BLaER1 (cell line): ENCODE data around the gene ZFAND3.
"Not testable (repeated sequence)": the region's sequence is repeated elsewhere in the genome, so short reads cannot be mapped to it uniquely, and the experiment has no call there.

ENCODE experiments used
- H3K27ac ChIP-seq: shearing (Covaris generic); formaldehyde crosslinking; 2 replicates; pipeline ENCODE4 v1.8.1; 2022
- H3K27me3 ChIP-seq: shearing (Covaris generic); formaldehyde crosslinking; 2 replicates; pipeline ENCODE4 v1.8.1; 2022
- H3K36me3 ChIP-seq: shearing (Covaris generic); formaldehyde crosslinking; 2 replicates; pipeline ENCODE4 v1.8.1; 2022
- H3K4me1 ChIP-seq: shearing (Covaris generic); formaldehyde crosslinking; 2 replicates; pipeline ENCODE4 v1.8.1; 2022
- H3K4me2 ChIP-seq: shearing (Covaris generic); formaldehyde crosslinking; 2 replicates; pipeline ENCODE4 v1.8.1; 2022
- H3K4me3 ChIP-seq: shearing (Covaris generic); formaldehyde crosslinking; 2 replicates; pipeline ENCODE4 v1.8.1; 2022
- H3K9ac ChIP-seq: shearing (Covaris generic); formaldehyde crosslinking; 2 replicates; pipeline ENCODE4 v1.8.1; 2022
- H3K9me3 ChIP-seq: shearing (Covaris generic); formaldehyde crosslinking; 2 replicates; pipeline ENCODE4 v1.8.1; 2022
- H4K20me1 ChIP-seq: shearing (Covaris generic); formaldehyde crosslinking; 2 replicates; pipeline ENCODE4 v1.8.1; 2022
- Cebpa-rat ChIP-seq: shearing (Covaris generic); IDR thresholded peaks from 2 replicates; pipeline ENCODE4 v1.8.1; 2022

Gene ZFAND3

DNA sequence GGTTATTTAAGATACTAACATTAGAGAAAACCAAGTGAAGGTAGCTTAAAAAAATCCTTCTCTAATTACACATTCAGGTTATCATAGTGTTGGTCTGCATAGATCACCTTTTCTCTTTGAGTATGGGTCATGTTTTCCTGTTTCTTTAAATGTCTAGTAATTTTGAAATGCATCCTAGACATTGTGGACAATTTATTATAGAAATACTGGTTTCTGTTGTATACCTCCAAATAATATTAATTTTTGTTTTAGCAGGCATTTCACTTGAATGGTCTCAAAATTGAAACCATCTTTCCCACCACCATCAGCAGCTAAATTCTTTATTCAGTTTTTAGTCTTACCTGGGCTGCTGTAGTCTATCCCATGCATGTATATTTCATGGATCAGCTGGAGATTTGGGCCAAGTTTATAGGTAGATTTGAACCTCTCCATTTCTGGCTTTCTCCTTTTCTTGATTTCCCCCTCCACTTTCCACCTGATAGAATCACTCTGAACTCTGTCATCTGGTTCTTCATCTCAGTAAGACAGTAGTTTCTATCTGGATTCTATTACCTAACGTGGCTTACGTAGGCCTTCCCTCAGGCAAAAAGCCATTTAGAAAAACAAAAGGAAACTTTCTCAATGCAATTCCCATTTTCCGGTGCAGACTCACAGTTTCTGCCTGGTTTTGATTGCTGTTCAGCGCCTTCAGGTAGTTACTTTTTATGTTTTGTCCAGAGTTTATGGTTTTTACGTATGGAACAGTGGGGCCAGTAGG, 52.3 kb downstream of the ZFAND3 start:
- H3K27me3 ChIP-seq: no peaks in the 10 kb centered on the region
- peaks cover 47% of the 10 kb centered on the region for H3K9me3 ChIP-seq
- no peak for TF ChIP-seq Cebpa-rat
- H3K4me2 ChIP-seq: no peak overlapping the region
- H3K27ac ChIP-seq: no peak overlapping the region
- H3K9ac ChIP-seq: no peak overlapping the region
- H4K20me1 ChIP-seq: peaks cover 99% of the 10 kb centered on the region
- H3K4me1 ChIP-seq: peaks cover 12% of the 10 kb centered on the region; the same call in 1 of the 2 replicates
- H3K4me3 ChIP-seq: no peak overlapping the region
- H3K36me3 ChIP-seq: peaks cover 32% of the 10 kb centered on the region

DNA sequence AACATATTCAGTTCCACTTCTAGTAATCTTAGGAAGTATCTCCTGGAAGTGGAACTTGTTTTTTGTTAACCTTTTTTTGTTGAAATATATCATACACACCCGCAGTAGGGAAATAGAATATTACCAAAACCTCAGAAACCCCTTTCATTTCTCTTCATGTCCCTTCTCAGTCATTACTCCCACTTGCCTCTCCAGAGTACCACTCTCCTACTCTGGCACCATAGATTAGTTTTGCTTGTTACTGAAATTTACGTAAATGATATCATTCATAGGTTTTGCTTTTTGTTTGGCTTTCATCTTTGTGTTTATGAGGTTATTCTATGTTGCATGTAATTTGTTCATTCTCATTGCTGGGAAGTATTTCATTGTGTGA, 52.8 kb downstream of the ZFAND3 start:
- Histone ChIP-seq H3K9ac (no peak overlapping the region), H3K4me1 (peaks cover 7% of the 10 kb centered on the region; the same call in 1 of the 2 replicates), H3K36me3 (peaks cover 32% of the 10 kb centered on the region), H4K20me1 (peaks cover 99% of the 10 kb centered on the region), H3K27me3 (no peaks in the 10 kb centered on the region), H3K27ac (no peak overlapping the region), H3K4me3 (no peak overlapping the region), H3K9me3 (peaks cover 47% of the 10 kb centered on the region), H3K4me2 (no peak overlapping the region)
- TF ChIP-seq Cebpa-rat: no peak

DNA sequence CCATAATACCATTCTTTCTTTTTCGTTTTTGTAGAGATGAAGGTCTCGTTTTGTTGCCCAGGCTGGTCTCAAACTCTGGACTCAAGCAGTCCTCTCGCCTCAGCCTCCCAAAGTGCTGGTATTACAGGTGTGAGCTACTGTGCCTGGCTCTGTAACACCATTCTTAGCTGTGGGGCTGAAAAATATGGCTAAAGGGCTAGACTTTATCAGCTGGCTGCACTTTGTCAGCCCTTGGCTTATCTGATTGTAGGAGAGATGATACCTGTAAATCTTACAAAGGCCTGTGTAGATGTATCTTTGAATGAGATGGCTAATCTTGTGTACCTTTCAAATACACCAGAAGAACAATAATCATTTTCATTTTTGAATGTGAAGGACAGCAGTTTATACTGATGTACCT, 55.2 kb downstream of the ZFAND3 start:
- no peak for TF ChIP-seq Cebpa-rat

DNA sequence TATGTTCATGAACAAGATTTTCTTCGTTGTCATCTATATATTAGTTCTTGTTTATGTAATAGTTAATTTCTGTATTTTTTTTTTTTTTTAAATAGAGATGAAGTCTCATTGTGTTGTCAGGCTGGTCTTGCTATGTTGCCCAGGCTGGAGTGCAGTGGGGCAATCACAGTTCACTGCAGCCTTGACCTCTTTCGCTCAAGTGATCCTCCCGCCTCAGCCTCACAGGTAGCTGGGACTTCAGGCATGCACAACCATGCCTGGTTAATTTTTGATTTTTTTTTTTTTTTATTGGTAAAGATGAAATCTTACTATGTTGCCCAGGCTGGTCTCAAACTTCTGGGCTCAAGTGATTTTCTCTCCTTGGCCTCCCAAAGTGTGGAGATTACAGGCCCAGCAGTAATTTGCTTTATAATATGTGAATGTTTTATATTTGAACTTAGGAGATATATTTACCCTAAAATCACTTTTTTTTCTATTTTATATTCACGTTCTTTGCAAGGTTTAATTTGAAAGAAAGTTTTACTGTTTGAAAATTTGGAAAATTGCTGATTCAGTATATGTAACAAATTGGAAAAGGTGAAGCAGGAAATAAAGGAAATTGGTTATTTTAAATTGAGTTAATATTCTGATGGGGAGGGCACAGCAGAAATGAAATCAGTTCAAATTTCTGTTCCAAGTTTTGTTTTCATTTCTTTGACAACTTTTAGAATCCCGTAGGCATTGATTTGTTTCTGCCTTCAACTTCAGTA, 56.2 kb downstream of the ZFAND3 start:
- Histone ChIP-seq H3K36me3 (peaks cover 25% of the 10 kb centered on the region), H3K9ac (no peak overlapping the region), H3K4me3 (no peak overlapping the region), H3K27ac (no peak overlapping the region), H3K27me3 (no peaks in the 10 kb centered on the region), H3K4me2 (no peak overlapping the region), H4K20me1 (peaks cover 99% of the 10 kb centered on the region), H3K9me3 (peaks cover 25% of the 10 kb centered on the region), H3K4me1 (peaks cover 5% of the 10 kb centered on the region; the same call in 1 of the 2 replicates)
- TF ChIP-seq Cebpa-rat: no peak

More for the DNA sequence above, 55.2 kb downstream of the ZFAND3 start:
- Histone ChIP-seq H3K27me3 (no peaks in the 10 kb centered on the region), H3K4me1 (no peaks in the 10 kb centered on the region), H3K9ac (no peak overlapping the region), H3K9me3 (peaks cover 34% of the 10 kb centered on the region), H3K27ac (no peak overlapping the region), H3K4me3 (no peak overlapping the region), H4K20me1 (peaks cover 99% of the 10 kb centered on the region), H3K36me3 (peaks cover 32% of the 10 kb centered on the region), H3K4me2 (no peak overlapping the region)

DNA sequence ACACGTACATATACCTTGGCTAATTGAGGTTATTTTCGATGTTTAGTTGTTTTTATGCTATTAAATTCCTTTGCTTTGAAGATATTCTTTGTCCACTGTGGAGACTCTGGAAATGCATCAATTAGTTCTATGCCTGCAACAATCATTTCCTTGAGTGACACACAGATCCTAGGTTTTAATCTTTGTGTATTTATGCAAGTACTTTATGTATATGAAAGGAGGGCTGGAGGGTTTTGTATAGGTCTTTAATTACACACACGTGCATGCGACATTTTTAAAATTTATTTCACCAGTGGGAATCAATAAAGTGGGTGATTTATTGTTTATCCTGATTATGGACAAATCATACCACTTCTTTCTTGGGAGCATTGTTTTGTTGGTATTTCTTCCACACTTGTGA, 57.3 kb downstream of the ZFAND3 start:
- Histone ChIP-seq H3K4me1 (peaks cover 12% of the 10 kb centered on the region), H3K9ac (no peak overlapping the region), H3K36me3 (peaks cover 19% of the 10 kb centered on the region), H3K9me3 (peaks cover 14% of the 10 kb centered on the region), H3K4me3 (no peak overlapping the region), H3K27ac (no peak overlapping the region), H4K20me1 (peaks cover 98% of the 10 kb centered on the region), H3K27me3 (no peaks in the 10 kb centered on the region), H3K4me2 (no peak overlapping the region)
- no peak for TF ChIP-seq Cebpa-rat

DNA sequence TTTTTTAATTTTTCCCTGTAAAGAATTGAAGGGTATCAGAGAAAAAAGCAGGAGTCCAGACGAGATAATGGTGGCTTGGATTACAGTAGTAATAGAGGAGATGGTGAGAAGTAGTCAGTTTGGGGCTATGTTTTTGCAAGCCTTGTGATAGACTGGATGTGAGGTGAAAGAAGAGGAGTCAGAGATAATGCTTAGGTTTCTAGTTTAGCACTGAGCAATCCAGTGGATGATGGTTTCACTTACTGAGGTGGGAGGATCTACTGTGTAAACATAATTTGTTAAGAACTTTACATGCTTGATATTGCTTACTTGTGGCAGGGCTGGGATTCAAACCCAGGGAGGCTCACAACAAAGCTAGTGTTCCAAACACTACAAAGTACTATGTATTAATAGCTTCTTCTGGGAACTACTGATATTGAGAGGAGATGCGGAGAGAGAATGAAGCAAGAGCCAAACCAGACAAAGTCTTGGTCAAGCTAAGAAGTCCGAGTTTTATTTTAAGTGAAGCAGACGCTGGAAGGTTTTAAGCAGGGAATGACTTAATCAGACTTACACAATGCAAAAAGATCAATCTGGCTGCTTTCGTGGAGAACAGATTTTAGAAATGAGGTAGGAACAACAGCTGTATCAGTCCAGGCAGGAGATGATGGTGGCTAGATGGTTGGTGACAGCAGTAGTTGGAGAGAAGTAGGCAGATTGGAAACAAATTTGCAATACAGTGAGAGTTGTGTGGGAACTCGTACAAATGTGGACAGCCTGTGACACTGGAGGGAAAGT, 58.0 kb downstream of the ZFAND3 start:
- Histone ChIP-seq H3K9me3 (peaks cover 8% of the 10 kb centered on the region), H3K36me3 (peaks cover 12% of the 10 kb centered on the region; the same call in 1 of the 2 replicates), H3K27me3 (no peaks in the 10 kb centered on the region), H4K20me1 (peaks cover 98% of the 10 kb centered on the region), H3K4me2 (no peak overlapping the region), H3K4me1 (peaks cover 12% of the 10 kb centered on the region), H3K27ac (no peak overlapping the region), H3K9ac (no peak overlapping the region), H3K4me3 (no peak overlapping the region)
- no peak for TF ChIP-seq Cebpa-rat

DNA sequence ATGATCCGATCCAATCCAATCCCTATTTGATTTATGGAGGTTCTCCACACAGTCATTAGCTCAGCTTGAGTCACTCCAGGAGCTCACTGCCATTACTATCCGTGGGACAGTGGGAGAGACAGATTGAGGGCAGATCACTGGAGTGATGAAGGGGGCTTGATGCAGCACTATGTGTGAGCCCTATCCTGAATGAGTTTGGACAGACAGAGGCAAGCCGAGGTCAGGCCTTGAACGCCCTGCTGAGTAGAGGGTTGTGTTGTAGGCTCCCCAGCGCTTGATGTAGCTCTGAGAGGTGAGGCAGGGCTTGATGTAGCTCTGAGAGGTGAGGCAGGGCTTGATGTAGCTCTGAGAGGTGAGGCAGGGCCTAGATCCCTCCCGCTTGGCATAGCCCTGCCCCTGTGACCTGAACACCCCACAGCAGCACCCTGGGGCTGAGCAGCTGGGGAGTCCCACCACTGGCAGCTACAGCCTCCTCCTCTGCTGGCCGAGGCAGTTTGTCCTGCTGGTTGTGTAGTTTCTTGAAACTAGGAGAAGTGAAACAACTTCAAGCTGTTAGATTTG, 58.7 kb downstream of the ZFAND3 start:
- Histone ChIP-seq H3K9ac (no peak overlapping the region), H4K20me1 (peaks cover 98% of the 10 kb centered on the region)

DNA sequence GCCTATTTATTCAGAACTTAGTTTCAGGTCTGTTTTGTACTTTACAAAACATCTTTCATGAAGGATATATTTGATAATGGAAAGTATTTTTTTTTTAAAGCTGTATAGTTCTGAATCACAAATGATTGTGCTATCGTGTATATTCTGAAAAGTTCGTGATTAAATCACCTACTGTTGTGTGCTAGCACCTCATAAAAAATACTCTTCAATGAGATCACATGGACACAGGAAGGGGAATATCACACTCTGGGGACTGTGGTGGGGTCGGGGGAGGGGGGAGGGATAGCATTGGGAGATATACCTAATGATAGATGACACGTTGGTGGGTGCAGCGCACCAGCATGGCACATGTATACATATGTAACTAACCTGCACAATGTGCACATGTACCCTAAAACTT, 61.1 kb downstream of the ZFAND3 start:
- not testable (repeated sequence) for H3K4me2 ChIP-seq, H3K9me3 ChIP-seq, H3K4me3 ChIP-seq, H3K27me3 ChIP-seq, H3K9ac ChIP-seq, H3K27ac ChIP-seq, H3K36me3 ChIP-seq
- Histone ChIP-seq H4K20me1 (peaks cover 98% of the 10 kb centered on the region), H3K4me1 (peaks cover 12% of the 10 kb centered on the region)

More for the DNA sequence above, 58.7 kb downstream of the ZFAND3 start:
- H3K9me3 ChIP-seq: peaks cover under 1% of the 10 kb centered on the region; the same call in 1 of the 2 replicates
- H3K4me1 ChIP-seq: peaks cover 12% of the 10 kb centered on the region
- H3K36me3 ChIP-seq: peaks cover 14% of the 10 kb centered on the region; the same call in 1 of the 2 replicates
- H3K27ac ChIP-seq: no peak overlapping the region
- H3K27me3 ChIP-seq: no peaks in the 10 kb centered on the region
- H3K4me3 ChIP-seq: no peak overlapping the region
- no peak overlapping the region for H3K4me2 ChIP-seq
- no peak for TF ChIP-seq Cebpa-rat

DNA sequence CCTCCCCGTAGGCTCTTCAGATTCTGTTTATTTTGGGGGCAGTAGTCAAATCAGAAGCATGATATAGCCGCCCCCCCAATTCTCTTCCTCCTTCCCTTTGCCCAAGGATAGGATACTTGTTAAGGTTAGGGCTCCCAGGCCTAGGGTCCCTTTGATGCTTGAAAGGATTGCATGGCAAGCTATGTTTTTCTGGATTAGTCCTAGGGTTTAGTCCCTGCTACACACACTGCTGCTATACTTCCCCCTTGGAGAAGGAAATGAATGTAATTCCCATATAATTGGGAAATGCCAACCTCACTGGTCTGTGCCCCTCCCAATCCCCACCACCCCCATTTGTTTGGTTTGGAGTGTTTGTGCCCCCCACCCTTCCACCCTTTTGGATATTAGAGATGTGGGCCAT, 62.8 kb downstream of the ZFAND3 start:
- no peak overlapping the region for H3K9ac ChIP-seq
- no peak for TF ChIP-seq Cebpa-rat
- no peaks in the 10 kb centered on the region for H3K27me3 ChIP-seq
- H3K4me1 ChIP-seq: peaks cover 12% of the 10 kb centered on the region
- H3K4me2 ChIP-seq: no peak overlapping the region
- peaks cover 98% of the 10 kb centered on the region for H4K20me1 ChIP-seq
- H3K9me3 ChIP-seq: no peaks in the 10 kb centered on the region
- no peak overlapping the region for H3K4me3 ChIP-seq
- no peak overlapping the region for H3K27ac ChIP-seq
- H3K36me3 ChIP-seq: peaks cover 6% of the 10 kb centered on the region; the same call in 1 of the 2 replicates
